Astrocyte of the spinal cord (primary cell): ENCODE data around the gene ARHGEF19.
"Not testable (repeated sequence)": the region's sequence is repeated elsewhere in the genome, so short reads cannot be mapped to it uniquely, and the experiment has no call there.

Source experiments
- DNase-seq: peaks from one replicate; pipeline ENCODE4 v3.0.0; 2011; ENCODE audit warnings: low read depth, low spot score
- H3K4me3 ChIP-seq: 2 replicates; pipeline ENCODE4 v1.5.1; 2011; ENCODE audit warnings: low read depth, mild to moderate bottlenecking, low read length, moderate library complexity
- CTCF ChIP-seq: IDR thresholded peaks from 2 replicates; pipeline ENCODE4 v1.5.1; 2012; ENCODE audit warnings: low read depth, mild to moderate bottlenecking, low read length, inconsistent platforms
- in situ Hi-C: cut with HindIII; loops from 2 replicates; pipeline ENCODE4 v1.10.0; 2017; ENCODE audit warnings: low sequenced_read_pairs

ARHGEF19 gene

GRCh38 chr1:16212251-16212961 lies at the start of gene ARHGEF19:
Gene ARHGEF19 (minus strand): TSS chr1:16212652. CDS start chr1:16209054, 3,598 bp downstream.
- no peak for TF ChIP-seq CTCF
- in situ Hi-C loops, result no loop called here
- H3K4me3 ChIP-seq, result no peak within 1 kb of the TSS
- no peak for DNase-seq

GRCh38 chr1:16262067-16262466 lies 49.6 kb upstream of the ARHGEF19 start:
- TF ChIP-seq CTCF, result no peak
- in situ Hi-C loops, result no loop called here
- no peak for DNase-seq
- H3K4me3 ChIP-seq, result no peak overlapping the region

- no peak overlapping the region for H3K4me3 ChIP-seq
- in situ Hi-C loops, result no loop called here
- peak; percentile 58 for DNase-seq
- TF ChIP-seq CTCF, result no peak
Observed at GRCh38 chr1:16260814-16261213, 48.4 kb upstream of the ARHGEF19 start.

GRCh38 chr1:16258591-16259135 lies 46.2 kb upstream of the ARHGEF19 start:
- no peak for DNase-seq
- in situ Hi-C loops, result no loop called here
- no peak for TF ChIP-seq CTCF
- no peak overlapping the region for H3K4me3 ChIP-seq

GRCh38 chr1:16257968-16258367 lies 45.5 kb upstream of the ARHGEF19 start:
- no peak overlapping the region for H3K4me3 ChIP-seq
- no peak for TF ChIP-seq CTCF
- in situ Hi-C loops, result no loop called here
- no peak for DNase-seq

GRCh38 chr1:16257556-16257955 lies 45.1 kb upstream of the ARHGEF19 start:
- in situ Hi-C loops, H3K4me3 ChIP-seq, DNase-seq: not testable (repeated sequence)

GRCh38 chr1:16256478-16256877 lies 44.0 kb upstream of the ARHGEF19 start:
- DNase-seq, result no peak
- no peak for TF ChIP-seq CTCF
- in situ Hi-C loops, result no loop called here
- no peak overlapping the region for H3K4me3 ChIP-seq
